Neuronal stem cell (in vitro differentiated cells): ENCODE measurements around the gene PGP.

Experiments used
- DNase-seq: peaks from one replicate; pipeline ENCODE4 v3.0.0-alpha.2; 2013; ENCODE audit warnings: low spot score
- H2AFZ ChIP-seq: one replicate; pipeline ENCODE4 v1.6.1; 2013; ENCODE audit warnings: mild to moderate bottlenecking, low read length, inconsistent platforms
- H2AK5ac ChIP-seq: 2 replicates; pipeline ENCODE4 v1.6.1; 2013; ENCODE audit warnings: low read depth, mild to moderate bottlenecking, inconsistent platforms, low read length, moderate library complexity, mixed read lengths
- H2BK120ac ChIP-seq: 2 replicates; pipeline ENCODE4 v1.6.1; 2013; ENCODE audit warnings: low read depth, mild to moderate bottlenecking, inconsistent platforms, low read length, moderate library complexity, mixed read lengths
- H2BK12ac ChIP-seq: one replicate; pipeline ENCODE4 v1.6.1; 2013; ENCODE audit warnings: low read length, inconsistent platforms
- H2BK15ac ChIP-seq: 2 replicates; pipeline ENCODE4 v1.6.1; 2013; ENCODE audit warnings: mild to moderate bottlenecking, low read length, inconsistent platforms, mixed read lengths
- H2BK5ac ChIP-seq: one replicate; pipeline ENCODE4 v1.6.1; 2013; ENCODE audit warnings: inconsistent platforms, mild to moderate bottlenecking, low read length, moderate library complexity
- H3K14ac ChIP-seq: one replicate; pipeline ENCODE4 v1.6.1; 2013; ENCODE audit warnings: low read length, inconsistent platforms
- H3K18ac ChIP-seq: 2 replicates; pipeline ENCODE4 v1.6.1; 2013; ENCODE audit warnings: low read length, inconsistent platforms
- H3K23ac ChIP-seq: 2 replicates; pipeline ENCODE4 v1.6.1; 2013; ENCODE audit warnings: low read depth, mild to moderate bottlenecking, mixed read lengths, low read length, inconsistent platforms; ENCODE audit not compliant: poor library complexity
- H3K27ac ChIP-seq: replicated peaks from 3 replicates; pipeline ENCODE4 v1.5.1; 2013; ENCODE audit warnings: low read length, inconsistent platforms
- H3K27me3 ChIP-seq, 3 experiments: 2 replicates each; pipeline ENCODE4 v1.6.1; 2013; ENCODE audit warnings: low read length in 3 of 3, mild to moderate bottlenecking in 2 of 3, inconsistent platforms in 1 of 3, low read depth in 1 of 3, mixed read lengths in 1 of 3, moderate library complexity in 1 of 3; ENCODE audit not compliant: control insufficient read depth in 3 of 3, insufficient read depth in 3 of 3
- H3K36me3 ChIP-seq, 2 donors: replicated peaks in 1 of 2; 2 replicates each; pipeline ENCODE4 v1.6.1; 2013; ENCODE audit warnings: low read length in 2 of 2; ENCODE audit not compliant: control insufficient read depth in 2 of 2, insufficient read depth in 2 of 2
- H3K4ac ChIP-seq: 2 replicates; pipeline ENCODE4 v1.6.1; 2013; ENCODE audit warnings: inconsistent platforms, mild to moderate bottlenecking, low read length, moderate library complexity
- H3K4me1 ChIP-seq, 2 donors: 1 replicate in 1 of 2; 2 replicates in 1 of 2; pipeline ENCODE4 v1.6.1; 2013; ENCODE audit warnings: low read length in 2 of 2, low read depth in 1 of 2; ENCODE audit not compliant: control insufficient read depth in 2 of 2, insufficient read depth in 1 of 2
- H3K4me2 ChIP-seq: one replicate; pipeline ENCODE4 v1.6.1; 2013; ENCODE audit warnings: mild to moderate bottlenecking, low read length, inconsistent platforms; ENCODE audit not compliant: insufficient read depth, poor library complexity, severe bottlenecking
- H3K4me3 ChIP-seq, 2 donors: 2 replicates each; pipeline ENCODE4 v1.5.1; 2013; ENCODE audit warnings: low read length in 2 of 2, mild to moderate bottlenecking in 2 of 2, inconsistent platforms in 1 of 2, moderate library complexity in 1 of 2
- H3K79me1 ChIP-seq: one replicate; pipeline ENCODE4 v1.6.1; 2013; ENCODE audit warnings: low read depth, mild to moderate bottlenecking, inconsistent platforms, low read length, moderate library complexity
- H3K9ac ChIP-seq: one replicate; pipeline ENCODE4 v1.6.1; 2013; ENCODE audit warnings: mild to moderate bottlenecking, low read depth, low read length, inconsistent platforms; ENCODE audit not compliant: poor library complexity
- H3K9me3 ChIP-seq, 2 donors: replicated peaks in 1 of 2; 2 replicates each; pipeline versions ENCODE3 to v1.6.1; 2013; ENCODE audit warnings: low read length in 2 of 2, mild to moderate bottlenecking in 2 of 2, inconsistent platforms in 1 of 2, low read depth in 1 of 2, mixed read lengths in 1 of 2, moderate library complexity in 1 of 2; ENCODE audit not compliant: control insufficient read depth in 2 of 2, insufficient read depth in 1 of 2
- H4K8ac ChIP-seq: one replicate; pipeline ENCODE4 v1.6.1; 2013; ENCODE audit warnings: low read depth, mild to moderate bottlenecking, inconsistent platforms, low read length, moderate library complexity
- H4K91ac ChIP-seq: one replicate; pipeline ENCODE4 v1.6.1; 2013; ENCODE audit warnings: low read length, low read depth, mild to moderate bottlenecking, inconsistent platforms; ENCODE audit not compliant: poor library complexity
- WGBS, 2 donors: extraction: QIAGEN DNeasy Blood & Tissue Kit; methylation state at CpG; one replicate each; pipeline ENCODE4 v1.1.7; 2013; ENCODE audit warnings: missing lambda C conversion rate in 2 of 2, mixed read lengths in 1 of 2; ENCODE audit not compliant: insufficient read length in 2 of 2, insufficient replicate concordance in 1 of 2; ENCODE audit errors: extremely low coverage in 2 of 2; 5-methylcytosine and 5-hydroxymethylcytosine counted together

PGP gene

GRCh38 chr16:2181952-2182351, 32.7 kb downstream of the PGP start:
- Histone ChIP-seq H2BK120ac (no peak overlapping the region), H3K36me3 (peaks cover 3 to 30% of the 10 kb centered on the region in 2 donors), H3K23ac (peak overlapping the region; percentile 60), H3K18ac (no peak overlapping the region), H3K9me3 (no peaks in the 10 kb centered on the region), H3K14ac (no peak overlapping the region), H3K9ac (no peak overlapping the region), H3K4ac (no peak overlapping the region), H3K27ac (no peak overlapping the region), H3K4me2 (no peak overlapping the region), H2AK5ac (no peak overlapping the region), H3K27me3 (no peaks in the 10 kb centered on the region), H2BK12ac (no peak overlapping the region), H3K4me3 (no peak overlapping the region), H2AFZ (no peak overlapping the region), H4K91ac (no peak overlapping the region), H3K4me1 (peaks cover 0 to 3% of the 10 kb centered on the region in 2 donors), H2BK5ac (peak overlapping the region; percentile 54), H4K8ac (no peak overlapping the region), H3K79me1 (peaks cover 2% of the 10 kb centered on the region), H2BK15ac (no peak overlapping the region)
- DNase-seq, result no peak
- WGBS, 2 donors, result no CpG with 5 or more reads among the region's 20 CpGs

GRCh38 chr16:2180962-2181923, 33.4 kb downstream of the PGP start:
- Histone ChIP-seq H3K79me1 (peaks cover 2% of the 10 kb centered on the region), H3K9me3 (no peaks in the 10 kb centered on the region), H3K27me3 (no peaks in the 10 kb centered on the region), H2AFZ (no peak overlapping the region), H2BK12ac (peak overlapping the region; percentile 22), H3K4me3 (no peak overlapping the region), H3K4ac (no peak overlapping the region), H3K18ac (peak overlapping the region; percentile 6), H3K4me2 (no peak overlapping the region), H2BK5ac (peak overlapping the region; percentile 54), H3K23ac (peak overlapping the region; percentile 60), H3K9ac (no peak overlapping the region), H2BK120ac (no peak overlapping the region), H2AK5ac (peak overlapping the region; percentile 63), H4K8ac (no peak overlapping the region), H4K91ac (no peak overlapping the region), H3K4me1 (peaks cover 0 to 3% of the 10 kb centered on the region in 2 donors), H3K36me3 (peaks cover 4 to 36% of the 10 kb centered on the region in 2 donors), H2BK15ac (no peak overlapping the region), H3K27ac (no peak overlapping the region), H3K14ac (no peak overlapping the region)
- WGBS, 2 donors, result no CpG with 5 or more reads among the region's 46 CpGs
- DNase-seq, result no peak

GRCh38 chr16:2180461-2180860, 34.2 kb downstream of the PGP start:
- Histone ChIP-seq H4K8ac (no peak overlapping the region), H3K14ac (no peak overlapping the region), H4K91ac (no peak overlapping the region), H3K27ac (no peak overlapping the region), H2BK5ac (no peak overlapping the region), H2BK120ac (no peak overlapping the region), H3K23ac (no peak overlapping the region), H3K4me3 (no peak overlapping the region), H3K9ac (no peak overlapping the region), H2AFZ (no peak overlapping the region), H3K9me3 (no peaks in the 10 kb centered on the region), H2BK12ac (no peak overlapping the region), H3K4me1 (peaks cover 0 to 3% of the 10 kb centered on the region in 2 donors), H3K27me3 (no peaks in the 10 kb centered on the region), H3K4ac (peak overlapping the region; percentile 37), H2BK15ac (no peak overlapping the region), H2AK5ac (peak overlapping the region; percentile 63), H3K18ac (no peak overlapping the region), H3K36me3 (peaks cover 11 to 44% of the 10 kb centered on the region in 2 donors), H3K4me2 (no peak overlapping the region), H3K79me1 (peaks cover 2% of the 10 kb centered on the region)
- no peak for DNase-seq
- WGBS, 2 donors, result no CpG with 5 or more reads among the region's 43 CpGs

- Histone ChIP-seq H2BK15ac (no peak overlapping the region), H2BK120ac (no peak overlapping the region), H3K79me1 (peaks cover 2% of the 10 kb centered on the region), H3K23ac (no peak overlapping the region), H3K4me1 (peaks cover 0 to 3% of the 10 kb centered on the region in 2 donors), H3K14ac (no peak overlapping the region), H2AFZ (no peak overlapping the region), H4K91ac (no peak overlapping the region), H4K8ac (no peak overlapping the region), H3K18ac (peak overlapping the region; percentile 76), H3K4me3 (no peak overlapping the region), H2BK5ac (no peak overlapping the region), H3K9me3 (no peaks in the 10 kb centered on the region), H3K4me2 (no peak overlapping the region), H2BK12ac (no peak overlapping the region), H3K27ac (no peak overlapping the region), H3K4ac (no peak overlapping the region), H3K27me3 (no peaks in the 10 kb centered on the region), H2AK5ac (peak overlapping the region; percentile 83), H3K36me3 (peaks cover 18 to 53% of the 10 kb centered on the region in 2 donors), H3K9ac (no peak overlapping the region)
- DNase-seq, result no peak
- no CpG with 5 or more reads among the region's 31 CpGs for WGBS, 2 donors
Observed at GRCh38 chr16:2179576-2179975, 35.1 kb downstream of the PGP start.
